GM12801 (cell line): ENCODE data around the gene DYNLT4.

ENCODE experiments used
- CTCF ChIP-seq: IDR thresholded peaks from one replicate; pipeline ENCODE4 v1.5.1; 2011; ENCODE audit warnings: control low read depth; ENCODE audit not compliant: insufficient read length; ENCODE audit errors: extremely low read depth

DYNLT4 gene

GRCh38 chr1:44827197-44828002 is 20.2 kb upstream of the DYNLT4 start:
- TF ChIP-seq CTCF = no peak

- TF ChIP-seq CTCF = no peak
These were observed 19.4 kb upstream of the DYNLT4 start for GRCh38 chr1:44826375-44827196.

- no peak for TF ChIP-seq CTCF
These were observed 15.9 kb upstream of the DYNLT4 start for GRCh38 chr1:44822981-44823451.

GRCh38 chr1:44822131-44822701 is 15.1 kb upstream of the DYNLT4 start:
- no peak for TF ChIP-seq CTCF

- TF ChIP-seq CTCF = no peak
These were observed 14.1 kb upstream of the DYNLT4 start for GRCh38 chr1:44821240-44821715.

- TF ChIP-seq CTCF = no peak
These were observed 13.4 kb upstream of the DYNLT4 start for GRCh38 chr1:44820328-44821239.
